Ramos (cell line): ENCODE results near the gene ALMS1.
"Not testable (repeated sequence)": the region's sequence is repeated elsewhere in the genome, so short reads cannot be mapped to it uniquely, and the experiment has no call there.

Experiments
- in situ Hi-C: fragments of 300-500 bp; cut with MboI; formaldehyde crosslinking; loops from one replicate; pipeline ENCODE4 v1.14.3; 2022; ENCODE audit warnings: low sequenced_read_pairs; ENCODE audit not compliant: unreplicated experiment

ALMS1 gene

DNA sequence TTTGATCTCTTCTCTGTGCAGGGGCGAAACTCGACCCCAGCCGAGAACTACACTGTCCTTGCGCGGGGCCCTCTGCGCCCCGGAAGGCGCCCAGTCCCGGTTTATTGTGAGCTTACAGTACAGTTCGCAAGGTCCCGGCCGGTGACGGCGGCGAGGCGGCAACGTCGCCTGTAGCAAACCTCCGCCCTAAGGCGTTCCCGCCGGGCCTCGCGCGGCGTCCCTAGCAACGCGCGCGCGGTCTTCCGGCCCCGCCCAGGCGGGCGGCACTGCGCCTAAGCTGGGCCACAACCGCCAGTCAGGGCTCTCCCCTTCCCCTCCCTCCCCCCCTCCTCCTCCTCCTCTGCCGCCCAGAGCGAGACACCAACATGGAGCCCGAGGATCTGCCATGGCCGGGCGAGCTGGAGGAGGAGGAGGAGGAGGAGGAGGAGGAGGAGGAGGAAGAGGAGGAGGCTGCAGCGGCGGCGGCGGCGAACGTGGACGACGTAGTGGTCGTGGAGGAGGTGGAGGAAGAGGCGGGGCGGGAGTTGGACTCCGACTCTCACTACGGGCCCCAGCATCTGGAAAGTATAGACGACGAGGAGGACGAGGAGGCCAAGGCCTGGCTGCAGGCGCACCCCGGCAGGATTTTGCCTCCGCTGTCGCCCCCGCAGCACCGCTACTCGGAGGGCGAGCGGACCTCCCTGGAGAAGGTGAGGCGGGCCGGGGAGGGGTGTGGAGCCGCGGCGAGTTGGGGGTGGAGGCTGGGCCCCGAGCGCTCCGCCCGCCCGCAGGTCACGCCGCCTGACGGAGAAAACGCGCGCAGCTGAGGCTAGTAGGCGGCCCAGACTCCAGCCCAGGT, at the start of gene ALMS1:
ALMS1 (plus strand) TSS at position 333 of the 838 bp plus-strand sequence; CDS start at position 366, 33 bp downstream.
- in situ Hi-C loops = no loop called here

- in situ Hi-C loops = no loop called here
Observed at GRCh38 chr2:73337828-73338227, 47.8 kb upstream of the ALMS1 start.

DNA sequence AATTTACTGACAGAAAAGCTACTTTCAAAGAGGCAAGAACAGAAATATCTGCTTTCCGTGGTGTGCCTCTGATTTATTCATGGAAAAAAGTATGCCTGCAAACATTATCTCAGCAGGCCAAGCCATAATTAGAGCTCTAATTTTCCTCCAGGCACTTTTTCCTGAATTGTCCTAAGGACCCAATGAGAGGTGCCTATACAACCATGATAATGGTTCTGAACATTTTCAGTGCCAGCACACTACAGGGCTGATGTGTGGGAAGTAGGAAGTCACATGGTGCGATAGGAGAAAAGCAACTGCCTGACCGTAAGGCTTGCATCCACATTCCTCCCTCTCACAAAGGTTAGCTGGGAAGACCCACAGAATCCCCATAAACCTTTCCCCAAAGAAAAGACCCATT, 46.4 kb upstream of the ALMS1 start:
- in situ Hi-C loops = no loop called here

DNA sequence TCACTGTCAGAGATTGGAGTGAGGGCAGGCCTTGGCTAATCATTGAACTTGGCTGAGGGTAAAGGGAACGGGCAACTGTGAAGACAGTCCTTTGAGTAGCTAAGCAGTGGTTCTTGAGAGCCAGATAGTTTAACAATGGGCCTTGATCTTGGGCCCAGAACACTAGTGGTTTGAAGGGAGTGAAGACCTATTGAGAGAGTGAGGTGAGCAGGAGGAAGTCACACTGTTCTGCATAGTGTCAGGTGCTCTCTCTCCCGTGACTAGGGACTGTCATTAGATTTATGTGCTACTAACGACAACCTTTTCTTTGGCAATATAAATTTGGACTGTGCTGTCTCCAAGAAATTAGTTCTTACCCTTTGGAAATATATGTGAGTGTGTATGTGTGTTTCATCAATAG, 44.6 kb upstream of the ALMS1 start:
- in situ Hi-C loops = no loop called here

- in situ Hi-C loops = no loop called here
Observed at GRCh38 chr2:73343992-73344391, 41.6 kb upstream of the ALMS1 start.

GRCh38 chr2:73344747-73345146, 40.9 kb upstream of the ALMS1 start:
- in situ Hi-C loops = not testable (repeated sequence)

DNA sequence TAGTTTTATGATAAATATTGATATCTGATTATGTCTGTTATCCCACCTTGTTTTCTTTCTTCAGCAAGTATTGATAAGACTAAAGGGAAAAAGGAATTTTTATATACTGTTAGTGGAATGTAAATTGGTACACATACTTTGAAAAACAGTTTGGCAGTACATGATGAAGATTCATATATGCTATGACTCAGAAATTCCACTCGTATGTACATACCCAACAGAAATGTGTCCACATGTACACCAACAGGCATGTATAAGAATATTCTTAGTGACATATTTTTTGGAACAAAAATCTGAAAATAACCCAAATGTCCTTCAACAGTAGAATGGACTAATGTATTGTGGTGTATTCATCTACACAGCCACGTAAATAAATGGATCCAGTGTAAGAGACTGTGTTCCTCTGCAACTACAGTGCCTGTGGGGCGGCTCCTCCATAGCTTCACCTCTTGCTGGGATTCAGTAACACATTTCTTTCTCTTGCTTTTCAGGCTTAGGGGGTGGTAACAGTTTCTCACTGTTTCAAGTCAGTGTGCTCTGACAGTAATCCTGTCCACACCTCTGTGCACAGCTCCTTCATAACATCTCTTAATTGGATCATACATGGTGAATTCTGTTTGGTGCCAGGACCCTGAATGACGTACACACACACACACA, 35.5 kb upstream of the ALMS1 start:
- in situ Hi-C loops = no loop called here

DNA sequence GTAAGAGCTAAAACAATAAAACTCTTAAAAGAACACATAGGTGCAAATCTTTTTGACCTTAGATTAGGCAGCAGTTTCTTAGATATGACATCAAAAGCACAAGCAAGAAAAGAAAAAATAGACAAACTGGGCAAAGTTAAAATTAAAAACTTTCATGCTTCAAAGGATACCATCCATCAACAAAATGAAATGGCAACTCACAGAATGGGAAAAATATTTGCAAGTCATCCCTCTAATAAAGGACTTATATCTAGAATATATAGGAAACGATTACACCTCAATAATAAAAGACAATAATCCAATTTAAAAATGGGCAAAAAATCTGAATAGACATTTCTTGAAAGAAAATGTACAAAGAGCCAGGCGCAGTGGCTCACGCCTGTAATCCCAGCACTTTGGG, 29.5 kb upstream of the ALMS1 start:
- in situ Hi-C loops = no loop called here

DNA sequence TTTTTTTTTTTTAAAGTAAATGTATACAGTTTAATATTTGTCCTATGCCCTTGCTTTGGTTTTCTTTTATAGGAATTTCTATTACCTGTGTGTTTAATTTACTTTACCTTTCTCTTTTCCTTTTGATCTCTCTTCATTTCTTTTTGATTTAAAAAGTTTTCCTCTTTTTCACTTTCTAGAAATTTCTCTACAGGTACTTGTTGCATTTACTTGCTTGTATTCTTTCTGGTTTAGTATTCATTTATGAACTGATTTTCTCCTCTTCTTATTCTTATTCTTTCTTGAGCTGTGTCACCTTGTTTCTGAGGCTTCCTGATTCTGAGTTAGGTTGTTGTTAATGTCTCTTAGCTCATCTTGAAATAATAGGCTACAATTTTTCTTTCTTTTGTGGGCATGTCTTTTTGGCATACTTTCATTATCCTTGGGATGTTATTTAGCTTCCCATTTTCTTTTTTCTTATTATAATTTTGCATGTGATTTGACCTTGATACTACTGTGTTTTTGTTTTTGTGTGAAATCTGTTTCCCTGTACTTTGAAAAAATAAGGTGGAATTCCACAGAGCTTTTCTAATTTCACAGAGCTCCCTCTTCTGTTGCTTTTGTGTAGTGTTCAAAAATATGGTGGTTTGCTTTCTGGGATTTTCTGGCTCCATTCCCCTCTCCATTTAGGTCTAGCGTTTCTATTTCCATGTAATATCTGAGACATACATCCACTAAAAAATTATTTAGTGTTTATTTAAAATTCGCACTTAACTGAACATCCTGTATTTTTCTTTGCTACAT, 25.5 kb upstream of the ALMS1 start:
- in situ Hi-C loops = no loop called here

DNA sequence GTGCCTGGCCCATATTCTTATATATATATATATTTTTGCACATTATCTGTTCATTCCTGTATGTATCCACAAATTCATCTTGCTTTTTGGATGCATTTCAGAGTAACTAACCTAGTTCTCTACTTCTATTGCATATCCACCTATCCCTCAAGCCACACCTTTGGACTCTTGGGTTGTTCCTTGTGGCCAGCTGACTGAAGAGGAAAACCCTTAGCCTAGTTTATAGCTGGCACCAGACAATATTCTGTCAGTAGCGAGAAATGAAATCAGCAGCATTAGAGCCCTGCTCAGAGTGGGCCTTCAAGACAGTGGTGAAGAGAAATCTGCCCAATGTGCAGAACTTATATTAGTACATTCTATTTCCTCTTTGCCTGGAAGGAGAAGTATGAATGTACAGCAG, 19.6 kb upstream of the ALMS1 start:
- in situ Hi-C loops = no loop called here

DNA sequence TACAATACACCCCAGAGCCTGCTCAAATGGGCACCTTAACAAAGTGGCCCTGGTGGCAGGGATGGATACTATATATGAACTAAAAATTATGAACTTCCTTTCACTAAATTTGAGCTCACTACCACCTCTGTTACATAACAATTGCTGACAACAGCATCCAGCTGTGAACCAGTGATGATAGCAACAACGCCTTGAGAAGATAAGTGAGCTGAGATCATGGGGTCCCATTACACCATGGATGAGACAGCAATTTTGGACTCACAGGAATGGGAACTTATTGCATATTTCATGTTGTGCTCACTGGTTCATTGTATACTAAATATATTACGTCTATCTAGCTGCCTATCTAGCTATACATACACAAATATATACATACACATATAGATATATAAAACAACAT, 16.9 kb upstream of the ALMS1 start:
- in situ Hi-C loops = no loop called here

DNA sequence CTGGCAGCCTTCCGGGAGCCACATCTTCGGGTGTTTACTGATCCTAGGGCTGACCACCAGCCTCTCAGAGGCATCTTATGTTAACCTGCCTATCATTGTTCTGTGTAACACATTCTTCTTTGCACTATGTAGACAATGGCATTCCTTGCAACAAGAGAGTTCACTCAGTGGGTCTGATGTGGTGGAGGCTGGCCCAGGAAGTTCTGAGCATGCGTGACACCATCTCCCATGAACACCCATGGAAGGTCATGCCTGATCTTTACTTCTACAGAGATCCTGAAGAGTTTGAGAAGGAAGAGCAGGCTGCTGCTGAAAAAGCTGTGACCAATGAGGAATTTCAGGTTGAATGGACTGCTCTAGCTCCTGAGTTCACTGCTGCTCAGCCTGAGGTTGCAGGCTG, 15.3 kb upstream of the ALMS1 start:
- in situ Hi-C loops = no loop called here

DNA sequence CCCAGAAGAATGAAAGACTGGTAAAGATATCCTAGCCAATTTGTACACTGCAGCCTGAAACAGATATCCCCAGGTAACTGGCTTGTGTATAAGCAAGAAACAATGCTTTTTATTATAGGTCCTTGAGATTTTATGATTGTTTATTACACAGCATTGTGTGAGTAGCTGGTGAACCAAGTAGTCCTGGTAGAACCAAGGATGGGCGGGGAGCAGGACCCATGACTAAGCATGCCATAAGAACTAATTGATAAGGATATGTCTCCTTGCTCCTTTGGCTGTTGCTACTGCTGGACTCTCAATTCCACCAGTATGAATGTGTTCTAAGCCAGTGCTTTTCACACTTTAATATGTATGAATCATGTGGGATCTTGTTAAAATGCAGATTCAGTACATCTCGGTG, 12.3 kb upstream of the ALMS1 start:
- in situ Hi-C loops = no loop called here

DNA sequence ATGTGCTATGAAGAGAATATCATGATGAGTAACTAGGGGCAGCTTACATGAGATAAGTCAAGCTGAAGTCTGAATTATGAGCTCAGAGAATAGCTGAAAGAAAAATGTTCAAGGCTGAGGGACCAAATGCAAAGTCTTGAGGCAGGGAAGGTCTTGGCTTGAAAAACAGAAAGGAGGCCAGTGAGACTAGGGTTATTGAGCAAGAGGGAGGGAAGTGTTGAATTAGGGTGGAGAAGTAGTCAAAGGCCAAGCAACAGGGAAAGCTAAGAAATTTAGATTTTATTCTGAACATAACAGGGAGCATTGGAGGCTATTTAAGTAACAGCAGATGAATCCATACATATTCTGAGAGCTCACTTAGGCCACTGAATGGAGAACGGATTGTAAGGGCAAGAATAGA, 11.4 kb upstream of the ALMS1 start:
- in situ Hi-C loops = no loop called here

DNA sequence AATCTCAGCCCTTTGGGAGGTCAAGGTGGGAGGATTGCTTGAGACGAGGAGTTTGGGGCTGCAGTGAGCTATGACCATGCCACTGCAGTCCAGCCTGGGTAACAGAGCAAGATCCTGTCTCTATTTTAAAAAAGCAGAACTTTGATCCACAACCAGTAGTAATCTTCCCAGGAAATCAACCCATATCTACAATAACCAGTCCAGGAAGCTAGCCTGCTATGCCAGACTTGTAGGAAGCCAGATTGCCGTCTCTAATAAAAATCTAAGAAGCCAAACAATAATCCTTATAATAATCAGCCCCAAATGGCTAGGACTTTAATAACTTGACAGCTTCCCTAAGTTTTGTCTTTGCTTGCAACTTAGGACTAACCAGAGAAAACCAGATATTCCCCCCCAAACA, 9.0 kb upstream of the ALMS1 start:
- in situ Hi-C loops = no loop called here

GRCh38 chr2:73383036-73383435, 2.6 kb upstream of the ALMS1 start:
- in situ Hi-C loops = no loop called here

DNA sequence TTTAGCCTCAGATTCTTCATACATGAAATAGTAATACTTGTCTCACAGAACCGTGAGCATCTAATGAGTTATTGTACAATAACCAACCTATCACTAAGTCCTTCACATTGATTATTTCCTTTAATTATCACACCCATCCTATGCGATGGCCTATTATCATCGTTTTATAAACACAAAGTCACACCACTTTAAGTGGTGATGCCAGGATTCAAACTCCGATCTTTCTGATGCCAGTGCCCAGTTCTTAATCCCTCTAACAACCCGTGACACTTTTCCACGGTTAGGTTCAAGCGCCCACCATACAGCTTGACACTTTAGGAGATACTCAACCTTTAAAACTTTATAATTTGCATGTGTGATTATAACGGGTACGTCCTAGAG, 523 bp upstream of the ALMS1 start:
- in situ Hi-C loops = no loop called here

- in situ Hi-C loops = no loop called here
Observed at GRCh38 chr2:73386342-73386868, 769 bp downstream of the ALMS1 start.

DNA sequence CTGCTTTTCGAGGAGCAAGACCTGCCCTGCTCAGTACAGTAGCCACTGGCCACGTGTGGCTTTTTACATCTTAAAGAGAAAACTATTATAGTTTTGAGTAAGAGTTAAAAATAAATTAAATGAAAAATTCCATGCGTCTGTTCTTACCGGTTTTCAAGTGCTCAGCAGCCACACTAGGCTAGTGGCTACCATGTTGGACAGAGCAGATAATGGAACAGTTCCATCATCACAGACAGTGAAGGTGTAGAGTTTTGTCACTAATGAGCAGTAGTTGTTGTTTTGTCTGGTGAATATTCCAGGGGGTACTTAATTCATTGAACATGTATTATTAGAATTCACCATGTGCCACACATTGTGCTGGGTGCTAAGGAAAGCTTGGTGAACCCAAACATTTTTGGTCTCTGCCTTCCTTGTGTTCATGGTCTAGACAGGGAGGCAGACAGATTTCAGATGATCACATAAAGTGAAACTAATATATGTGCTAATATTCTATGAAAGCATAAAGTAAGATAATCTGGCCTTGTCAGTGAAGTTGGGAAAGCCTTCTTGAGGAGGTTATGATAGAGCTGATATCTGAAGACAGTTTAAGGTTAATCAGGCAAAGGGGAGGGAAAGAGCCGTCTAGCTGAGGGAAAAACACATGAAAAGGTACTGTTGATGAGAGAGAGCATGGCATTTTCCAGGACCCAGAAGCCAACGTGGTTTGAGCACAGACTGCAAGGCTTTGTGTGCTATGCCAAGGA, 1.4 kb downstream of the ALMS1 start:
- in situ Hi-C loops = no loop called here

DNA sequence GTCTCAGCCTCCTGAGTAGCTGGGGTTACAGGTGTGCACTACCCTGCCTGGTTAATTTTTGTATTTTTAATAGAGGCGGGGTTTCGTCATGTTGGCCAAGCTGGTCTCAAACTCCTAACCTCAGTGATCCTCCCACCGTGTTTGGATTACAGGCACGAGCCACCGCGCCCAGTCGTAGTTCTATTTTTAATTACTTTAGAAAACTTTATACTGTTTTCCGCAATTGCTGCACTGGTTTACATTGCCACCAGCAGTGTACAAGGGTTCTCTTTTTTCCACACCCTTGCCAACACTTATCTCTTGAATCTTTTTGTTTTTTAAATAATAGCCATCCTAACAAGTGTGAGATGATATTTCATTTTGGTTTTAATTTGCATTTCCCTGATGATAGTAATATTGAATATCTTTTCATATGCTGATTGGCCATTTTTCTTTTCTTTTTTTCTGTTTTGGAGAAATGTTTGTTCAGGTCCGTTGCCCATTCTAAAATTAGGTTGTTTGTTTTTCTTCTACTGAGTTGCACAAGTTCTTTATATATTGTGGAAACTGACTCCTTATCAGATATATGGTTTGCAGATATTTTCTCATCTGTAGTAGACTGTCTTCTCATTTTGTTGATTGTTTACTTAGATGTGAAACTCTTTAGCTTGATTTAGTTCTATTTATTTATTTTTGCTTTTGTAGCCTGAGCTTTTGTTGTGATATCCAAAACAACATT, 16.9 kb downstream of the ALMS1 start:
- in situ Hi-C loops = no loop called here
